HG03135 (cell line): ENCODE measurements around the gene GPR25.
"Not testable (repeated sequence)": the region's sequence is repeated elsewhere in the genome, so short reads cannot be mapped to it uniquely, and the experiment has no call there.

ENCODE experiments used
- ATAC-seq: cut with Tn5 transposase; IDR thresholded peaks from one replicate; pipeline ENCODE4 v1.9.1; 2021; ENCODE audit warnings: mild to moderate bottlenecking, moderate library complexity; ENCODE audit not compliant: unreplicated experiment

The GPR25 gene

GRCh38 chr1:200911361-200911760 is 38.6 kb downstream of the GPR25 start:
- ATAC-seq: no peak

GRCh38 chr1:200911936-200912335 is 39.2 kb downstream of the GPR25 start:
- not testable (repeated sequence) for ATAC-seq

- ATAC-seq: no peak
These were observed 40.1 kb downstream of the GPR25 start for GRCh38 chr1:200912737-200913407.

- ATAC-seq: no peak
These were observed 43.4 kb downstream of the GPR25 start for GRCh38 chr1:200916152-200916551.

- no peak for ATAC-seq
These were observed 43.9 kb downstream of the GPR25 start for GRCh38 chr1:200916681-200917080.

- no peak for ATAC-seq
These were observed 44.6 kb downstream of the GPR25 start for GRCh38 chr1:200917291-200917817.

GRCh38 chr1:200918006-200918405 is 45.2 kb downstream of the GPR25 start:
- ATAC-seq: no peak

GRCh38 chr1:200919386-200919785 is 46.6 kb downstream of the GPR25 start:
- no peak for ATAC-seq

GRCh38 chr1:200921571-200922110 is 48.9 kb downstream of the GPR25 start:
- no peak for ATAC-seq

- ATAC-seq: no peak
These were observed 49.6 kb downstream of the GPR25 start for GRCh38 chr1:200922406-200922805.

- no peak for ATAC-seq
These were observed 50.8 kb downstream of the GPR25 start for GRCh38 chr1:200923601-200924000.
